Panc1 (cell line): ENCODE data around the gene COL4A2.

ENCODE experiments used
- POLR2AphosphoS5 ChIP-seq: IDR thresholded peaks from 2 replicates; pipeline ENCODE4 v1.6.1; 2012; ENCODE audit warnings: mild to moderate bottlenecking, low read depth, low read length, moderate library complexity
- REST ChIP-seq, 2 experiments: IDR thresholded peaks; 2 replicates each; pipeline ENCODE4 v1.6.1; 2011 to 2012; ENCODE audit warnings: low read depth in 2 of 2, control low read depth in 1 of 2, low read length in 1 of 2, mild to moderate bottlenecking in 1 of 2, moderate library complexity in 1 of 2; ENCODE audit not compliant: insufficient read depth in 1 of 2
- SIN3A ChIP-seq: IDR thresholded peaks from 2 replicates; pipeline ENCODE4 v1.6.1; 2012; ENCODE audit warnings: low read depth, mild to moderate bottlenecking, low read length, moderate library complexity, borderline replicate concordance; ENCODE audit not compliant: insufficient read depth
- TCF7L2 ChIP-seq: IDR thresholded peaks from 2 replicates; pipeline ENCODE4 v1.6.1; 2011; ENCODE audit warnings: mild to moderate bottlenecking, low read depth, low read length, inconsistent platforms
- TF ChIP-seq, protein P1 (sequence below): fragments of 450-650 bp; IDR thresholded peaks from 2 replicates; pipeline ENCODE4 v1.5.1; 2017; ENCODE audit warnings: mild to moderate bottlenecking

GRCh38 chr13:110270507-110270906 is 36.6 kb upstream of the COL4A2 start:
- TF ChIP-seq, protein P1, sequence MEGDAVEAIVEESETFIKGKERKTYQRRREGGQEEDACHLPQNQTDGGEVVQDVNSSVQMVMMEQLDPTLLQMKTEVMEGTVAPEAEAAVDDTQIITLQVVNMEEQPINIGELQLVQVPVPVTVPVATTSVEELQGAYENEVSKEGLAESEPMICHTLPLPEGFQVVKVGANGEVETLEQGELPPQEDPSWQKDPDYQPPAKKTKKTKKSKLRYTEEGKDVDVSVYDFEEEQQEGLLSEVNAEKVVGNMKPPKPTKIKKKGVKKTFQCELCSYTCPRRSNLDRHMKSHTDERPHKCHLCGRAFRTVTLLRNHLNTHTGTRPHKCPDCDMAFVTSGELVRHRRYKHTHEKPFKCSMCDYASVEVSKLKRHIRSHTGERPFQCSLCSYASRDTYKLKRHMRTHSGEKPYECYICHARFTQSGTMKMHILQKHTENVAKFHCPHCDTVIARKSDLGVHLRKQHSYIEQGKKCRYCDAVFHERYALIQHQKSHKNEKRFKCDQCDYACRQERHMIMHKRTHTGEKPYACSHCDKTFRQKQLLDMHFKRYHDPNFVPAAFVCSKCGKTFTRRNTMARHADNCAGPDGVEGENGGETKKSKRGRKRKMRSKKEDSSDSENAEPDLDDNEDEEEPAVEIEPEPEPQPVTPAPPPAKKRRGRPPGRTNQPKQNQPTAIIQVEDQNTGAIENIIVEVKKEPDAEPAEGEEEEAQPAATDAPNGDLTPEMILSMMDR, result no peak
- TF ChIP-seq POLR2AphosphoS5 (no peak), SIN3A (no peak), REST (IDR thresholded peaks at IDR 0.05; ENCODE audit: insufficient read depth in 1 of 2, low read depth in 2 of 2, low read length in 1 of 2) (no peak), TCF7L2 (no peak)
